ENCODE measurements around the gene MAPKAP1.

Gene MAPKAP1

DNA sequence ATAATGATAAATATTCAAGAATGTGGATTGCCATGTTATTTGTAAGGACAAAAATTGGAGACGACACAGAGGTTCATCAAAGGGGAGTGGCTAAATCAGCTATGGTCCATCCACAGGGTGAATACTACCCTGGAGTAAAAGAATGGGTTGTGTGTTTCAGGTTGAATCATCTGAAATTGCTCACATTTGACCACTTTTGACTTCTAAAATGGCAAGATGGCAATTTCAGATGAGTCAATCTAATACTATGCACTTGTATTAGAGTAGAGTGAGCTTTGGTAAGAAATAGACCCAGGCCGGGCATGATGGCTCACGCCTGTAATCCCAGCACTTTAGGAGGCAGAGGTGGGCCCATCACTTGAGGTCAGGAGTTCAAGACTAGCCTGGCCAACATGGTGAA lies 313.6 kb downstream of the MAPKAP1 start:
- peak; percentile 46 for DNase-seq (ENCODE audit: low read depth, low spot score)

DNA sequence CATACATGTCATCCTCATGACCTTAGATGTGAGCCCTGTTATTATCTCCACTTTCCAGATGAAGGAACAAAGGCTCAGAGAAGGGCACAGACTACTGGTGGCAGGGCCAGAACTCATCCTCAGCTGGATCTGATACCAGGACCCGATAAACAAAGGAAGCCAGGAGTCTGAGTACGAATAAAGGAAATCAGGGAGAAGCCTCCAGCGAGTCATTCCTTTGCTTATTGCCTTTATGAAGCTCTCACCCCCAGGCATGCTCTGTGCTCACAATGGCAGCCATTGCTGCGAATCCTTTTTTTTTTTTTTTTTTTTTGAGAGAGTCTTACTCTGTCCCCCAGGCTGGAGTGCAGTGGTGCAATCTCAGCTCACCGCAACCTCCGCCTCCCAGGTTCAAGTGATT lies 315.3 kb downstream of the MAPKAP1 start:
- DNase-seq (ENCODE audit: low read depth, low spot score): no peak

DNA sequence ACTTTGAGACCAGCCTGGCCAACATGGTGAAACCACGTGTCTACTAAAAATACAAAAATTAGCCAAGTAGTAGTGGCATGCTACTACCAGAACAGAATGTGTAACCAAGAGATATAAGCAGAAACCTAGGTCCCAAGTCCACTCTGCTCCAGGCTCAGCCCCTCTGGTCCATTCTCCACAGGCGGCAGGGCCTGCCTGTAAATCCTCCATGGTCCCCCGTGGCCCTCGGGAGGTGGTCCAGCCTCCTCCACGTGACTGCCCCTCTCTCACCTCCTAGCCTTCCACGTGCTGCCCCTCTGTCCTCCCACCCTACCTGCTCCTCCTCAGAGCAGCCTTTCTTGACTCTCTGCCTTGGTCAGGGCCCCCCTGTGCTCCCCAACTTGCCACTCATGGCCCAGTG lies 318.0 kb downstream of the MAPKAP1 start:
- DNase-seq (ENCODE audit: low read depth, low spot score): no peak

DNA sequence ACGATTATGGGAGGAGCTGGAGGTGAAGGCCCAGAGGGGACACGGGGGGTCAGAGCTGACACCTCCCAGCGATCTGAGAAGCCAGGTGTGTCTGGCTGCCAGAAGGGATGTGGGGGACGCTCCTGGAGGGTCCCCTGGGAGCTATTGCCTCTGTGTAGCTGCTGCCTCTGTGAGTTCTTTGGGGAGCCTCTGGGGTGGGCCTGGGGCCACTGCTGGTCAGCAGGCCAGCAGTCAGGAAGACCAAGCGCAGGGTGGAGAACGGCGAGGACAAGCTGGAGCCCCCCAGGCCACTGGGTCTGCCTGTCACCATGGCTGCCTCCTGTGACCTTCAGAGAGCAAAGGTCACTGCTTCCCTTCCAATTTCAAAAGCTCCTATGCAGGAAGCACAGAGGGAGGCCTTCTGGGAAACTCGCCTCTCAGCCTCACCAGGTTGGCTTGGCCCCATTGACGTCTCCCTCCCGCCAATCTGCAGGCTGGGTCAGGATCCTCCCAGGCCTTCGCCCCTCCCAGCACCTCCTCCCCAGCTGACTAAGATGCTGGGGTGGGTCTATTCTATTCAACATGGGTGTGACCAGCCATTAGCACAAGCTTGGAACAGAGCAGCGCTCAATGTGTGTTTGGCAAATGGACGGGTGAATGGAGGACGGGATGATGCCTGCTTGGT lies 319.0 kb downstream of the MAPKAP1 start:
- DNase-seq (ENCODE audit: low read depth, low spot score): no peak
